C4-2B (cell line): ENCODE data around the gene ATOSB.

Experiments used
- CTCF ChIP-seq: fragments of 450-650 bp; conservative IDR thresholded peaks from 2 replicates; pipeline ENCODE4 v1.5.1; 2017; ENCODE audit warnings: mild to moderate bottlenecking
- ZFX ChIP-seq: fragments of 450-650 bp; IDR thresholded peaks from 2 replicates; pipeline ENCODE4 v1.6.1; 2017

- TF ChIP-seq CTCF (no peak), ZFX (no peak)
Measured at GRCh38 chr9:35152926-35153325, 37.3 kb upstream of the ATOSB start.
